HCT116 (cell line): Measurements from ENCODE around the gene OR7A10. TPM values are rescaled to one million over a fixed set of nuclear protein-coding genes. Genes with fewer than 3 reads are reported as not detected.

ENCODE experiments used
- ATAC-seq: fragments of 200-7000 bp; cut with Tn5 transposase; 2 replicates; pipeline ENCODE4 v1.9.1; 2020; ENCODE audit warnings: mild to moderate bottlenecking, moderate library complexity
- Bru-seq: library from RNA; stranded (reverse); fragments of 400-500 nt; gene quantifications from one replicate; lab custom pipeline; 2021; lab: Mats Ljungman, UMichigan
- BruChase-seq, 2 experiments: library from RNA; stranded (reverse); fragments of 400-500 nt; gene quantifications; one replicate each; lab custom pipeline; 2021; lab: Mats Ljungman, UMichigan
- BruUV-seq: library from RNA; stranded (reverse); fragments of 400-500 nt; replicated peaks from 2 replicates; lab custom pipeline; 2021; lab: Mats Ljungman, UMichigan
- CTCF ChIA-PET: fragments of 300-600 bp; sonication (Branson Sonifier 250); formaldehyde crosslinking; loops from one replicate; lab custom pipeline; 2021; ENCODE audit warnings: antibody characterized with exemption; lab: Charles Lee
- POLR2A ChIA-PET: fragments of 300-600, 350-600 bp; sonication (Branson Sonifier 250); formaldehyde crosslinking; loops from one replicate; lab custom pipeline; 2021; ENCODE audit warnings: antibody characterized with exemption; lab: Charles Lee
- RAD21 ChIA-PET, 2 experiments: fragments of 300-600 bp; sonication (Branson Sonifier 250); formaldehyde crosslinking; loops; one replicate each; lab custom pipeline; 2023; ENCODE audit warnings: low total read pairs in 2 of 2; ENCODE audit not compliant: uncharacterized antibody in 2 of 2, unreplicated experiment in 2 of 2, low non-redundant PET in 1 of 2; lab: Charles Lee
- DNase-seq: peaks from one replicate; pipeline ENCODE4 v3.0.0-alpha.2; 2010; ENCODE audit warnings: low read depth, low spot score
- H2AFZ ChIP-seq: fragments of 200-600 bp; shearing (Covaris generic), sonication (generic); 2 replicates; pipeline ENCODE4 v1.6.1; 2017; ENCODE audit warnings: low read depth, mixed run types, mixed read lengths, antibody characterized with exemption, low read length; ENCODE audit not compliant: poor library complexity, severe bottlenecking
- H3K27ac ChIP-seq: 2 replicates; pipeline ENCODE4 v1.5.1; 2012; ENCODE audit warnings: low read depth, low read length
- H3K27me3 ChIP-seq: fragments of 200-600 bp; sonication (generic); 2 replicates; pipeline ENCODE4 v1.6.1; 2016; ENCODE audit warnings: mixed run types, low read length, mixed read lengths; ENCODE audit not compliant: insufficient read depth
- H3K36me3 ChIP-seq, 2 experiments: fragments of 200-500 bp in 1 of 2; fragments of 200-600 bp in 1 of 2; sonication (Bioruptor generic) in 1 of 2; sonication (generic) in 1 of 2; 2 replicates each; pipeline versions ENCODE4 v1.5.1 to v1.6.1; 2014 to 2016; ENCODE audit warnings: low read length in 2 of 2, inconsistent platforms in 1 of 2, mixed read lengths in 1 of 2, mixed run types in 1 of 2; ENCODE audit not compliant: insufficient read depth in 2 of 2, control insufficient read depth in 1 of 2
- H3K4me1 ChIP-seq, 2 experiments: fragments of 200-600 bp in 1 of 2; sonication (generic) in 1 of 2; 2 replicates each; pipeline versions ENCODE4 v1.5.1 to v1.6.1; 2012 to 2017; ENCODE audit warnings: low read length in 2 of 2, inconsistent platforms in 1 of 2, mild to moderate bottlenecking in 1 of 2, mixed read lengths in 1 of 2, mixed run types in 1 of 2, moderate library complexity in 1 of 2; ENCODE audit not compliant: insufficient read depth in 2 of 2, control insufficient read depth in 1 of 2
- H3K4me2 ChIP-seq: fragments of 200-600 bp; sonication (generic); 2 replicates; pipeline ENCODE4 v1.6.1; 2017; ENCODE audit warnings: mixed run types, low read length, mixed read lengths
- H3K4me3 ChIP-seq, 2 experiments: fragments of 200-600 bp in 1 of 2; sonication (generic) in 1 of 2; replicated peaks in 1 of 2; 2 replicates each; pipeline ENCODE4 v1.5.1; 2011 to 2016; ENCODE audit warnings: low read length in 2 of 2, control low read depth in 1 of 2, low read depth in 1 of 2, mild to moderate bottlenecking in 1 of 2, mixed read lengths in 1 of 2, mixed run types in 1 of 2
- H3K79me2 ChIP-seq: fragments of 200-600 bp; sonication (generic); 2 replicates; pipeline ENCODE4 v1.6.1; 2017; ENCODE audit warnings: mild to moderate bottlenecking, mixed run types, low read length, moderate library complexity, mixed read lengths; ENCODE audit not compliant: insufficient read depth
- H3K9ac ChIP-seq: fragments of 200-600 bp; sonication (generic); 2 replicates; pipeline ENCODE4 v1.6.1; 2016; ENCODE audit warnings: low read length, mixed read lengths
- H3K9me2 ChIP-seq: fragments of 200-600 bp; sonication (generic), shearing (Covaris generic); 2 replicates; pipeline ENCODE4 v1.6.1; 2017; ENCODE audit warnings: mixed run types, mild to moderate bottlenecking, moderate library complexity; ENCODE audit not compliant: insufficient read depth
- H3K9me3 ChIP-seq, 2 experiments: fragments of 200-500 bp in 1 of 2; fragments of 200-600 bp in 1 of 2; sonication (Bioruptor generic) in 1 of 2; sonication (generic) in 1 of 2; 2 replicates each; pipeline ENCODE4 v1.6.1; 2014 to 2017; ENCODE audit warnings: low read length in 2 of 2, mixed read lengths in 2 of 2, inconsistent platforms in 1 of 2, low read depth in 1 of 2, mild to moderate bottlenecking in 1 of 2, mixed run types in 1 of 2, moderate library complexity in 1 of 2; ENCODE audit not compliant: control insufficient read depth in 1 of 2, insufficient read depth in 1 of 2
- H4K20me1 ChIP-seq: fragments of 200-600 bp; sonication (generic), shearing (Covaris generic); 2 replicates; pipeline ENCODE4 v1.6.1; 2017; ENCODE audit warnings: mixed run types, mild to moderate bottlenecking, moderate library complexity; ENCODE audit not compliant: insufficient read depth
- CBX3 ChIP-seq: IDR thresholded peaks from 2 replicates; pipeline ENCODE4 v1.6.1; 2012; ENCODE audit warnings: low read depth
- CTCF ChIP-seq, 3 experiments: fragments of 200-600 bp in 1 of 3; sonication (generic) in 1 of 3; IDR thresholded peaks in 2 of 3; conservative IDR thresholded peaks in 1 of 3; 2 replicates each; pipeline ENCODE4 v1.5.1; 2012 to 2017; ENCODE audit warnings: low read depth in 2 of 3, low read length in 2 of 3, antibody characterized with exemption in 1 of 3, borderline replicate concordance in 1 of 3, control low read depth in 1 of 3, mild to moderate bottlenecking in 1 of 3, mixed read lengths in 1 of 3, mixed run types in 1 of 3, moderate library complexity in 1 of 3; ENCODE audit not compliant: insufficient read depth in 1 of 3
- EZH2phosphoT487 ChIP-seq: fragments of 200-600 bp; IDR thresholded peaks from 2 replicates; pipeline ENCODE4 v1.6.1; 2018; ENCODE audit warnings: antibody characterized with exemption, borderline replicate concordance
- FOSL1 ChIP-seq: IDR thresholded peaks from 2 replicates; pipeline ENCODE4 v1.6.1; 2012; ENCODE audit warnings: low read depth
- POLR2A ChIP-seq: IDR thresholded peaks from 2 replicates; pipeline ENCODE4 v1.7.0; 2011; ENCODE audit warnings: borderline replicate concordance; ENCODE audit not compliant: insufficient read depth, insufficient read length; ENCODE audit errors: extremely low read depth
- POLR2AphosphoS5 ChIP-seq: IDR thresholded peaks from 2 replicates; pipeline ENCODE4 v1.6.1; 2011; ENCODE audit warnings: mild to moderate bottlenecking, low read depth, low read length, moderate library complexity
- SIN3A ChIP-seq: IDR thresholded peaks from 2 replicates; pipeline ENCODE4 v1.6.1; 2012; ENCODE audit warnings: low read depth
- SRF ChIP-seq: IDR thresholded peaks from 2 replicates; pipeline ENCODE4 v1.6.1; 2012; ENCODE audit warnings: low read depth
- TCF7L2 ChIP-seq: IDR thresholded peaks from 2 replicates; pipeline ENCODE4 v1.7.0; 2011; ENCODE audit warnings: borderline replicate concordance, inconsistent platforms; ENCODE audit not compliant: insufficient read depth, insufficient read length; ENCODE audit errors: extremely low read depth
- YY1 ChIP-seq: IDR thresholded peaks from 2 replicates; pipeline ENCODE4 v1.6.1; 2011; ENCODE audit warnings: low read length, low read depth, moderate library complexity, mild to moderate bottlenecking; ENCODE audit not compliant: insufficient replicate concordance; ENCODE audit errors: extremely low read depth
- ZNF274 ChIP-seq: fragments of 200-500 bp; sonication (Bioruptor generic); IDR thresholded peaks from 2 replicates; pipeline ENCODE4 v1.6.1; 2014; ENCODE audit warnings: mild to moderate bottlenecking, low read depth, low read length, inconsistent platforms
- intact Hi-C: fragments of 100-400 bp; cut with micrococcal nuclease; formaldehyde crosslinking; loops from 2 replicates; pipeline ENCODE4 v1.10.0; 2022
- long read RNA-seq: library from polyadenylated mRNA; unstranded; transcript quantifications from one replicate; pipeline ENCODE4 v2.0.0, GENCODE V29; 2021; ENCODE audit not compliant: unreplicated experiment
- polyA plus RNA-seq: library from polyadenylated mRNA; unstranded; fragments of >200 nt; gene quantifications from 2 replicates; pipeline ENCODE4 v1.2.1, GENCODE V29; 2012; ENCODE audit warnings: missing spikeins
- total RNA-seq: library from RNA; stranded (reverse); gene quantifications from one replicate; pipeline ENCODE4 v1.2.1, GENCODE V29; 2021; ENCODE audit not compliant: unreplicated experiment

OR7A10 gene
- total RNA-seq (not detected), Bru-seq, nascent RNA (not detected), BruChase-seq, experiment 1, labeled RNA remaining after a 6-hour chase (not detected), BruChase-seq, experiment 2, labeled RNA remaining after a 2-hour chase (not detected)
- polyA plus RNA-seq, result not detected in 2 replicates
- long read RNA-seq, result 0 reads

- Histone ChIP-seq H3K79me2 (no peaks in the 10 kb centered on the region), H3K4me1 (no peaks in the 10 kb centered on the region), H3K9me2 (no peaks in the 10 kb centered on the region), H3K9ac (no peak within 1 kb of the TSS), H2AFZ (no peak within 1 kb of the TSS), H3K4me3 (no peak within 1 kb of the TSS), H3K27ac (no peak within 1 kb of the TSS), H3K27me3 (peaks cover 59% of the 10 kb centered on the region), H3K4me2 (no peak within 1 kb of the TSS), H3K36me3 (no peaks in the 10 kb centered on the region), H3K9me3 (no peaks in the 10 kb centered on the region), H4K20me1 (no peaks in the 10 kb centered on the region)
- DNase-seq (no peak), ATAC-seq (no peak)
- BruUV-seq, result no TSS peak
- ChIA-PET RAD21 (no interaction called here), CTCF (no interaction called here), POLR2A (no interaction called here)
- intact Hi-C loops, result no loop called here
- no peak for TF ChIP-seq FOSL1
- no peak for TF ChIP-seq SIN3A
- no peak for TF ChIP-seq TCF7L2
- TF ChIP-seq SRF, result no peak
- no peak for TF ChIP-seq CTCF (IDR thresholded peaks at IDR 0.05 in 2 of 3, conservative IDR thresholded peaks at IDR 0.05 in 1 of 3; ENCODE audit: borderline replicate concordance in 1 of 3, insufficient read depth in 1 of 3, low read depth in 2 of 3, low read length in 2 of 3)
- no peak for TF ChIP-seq ZNF274
- TF ChIP-seq POLR2A, result no peak
- TF ChIP-seq EZH2phosphoT487, result no peak
- no peak for TF ChIP-seq POLR2AphosphoS5
- no peak for TF ChIP-seq CBX3
- no peak for TF ChIP-seq YY1
Observed at GRCh38 chr19:14848822-14849221, at the start of gene OR7A10. Gene OR7A10 (minus strand): TSS chr19:14848922. CDS start chr19:14841877, 7,045 bp downstream.
